Measurements from ENCODE around the gene PHACTR1.

The PHACTR1 gene

GRCh38 chr6:13305288-13305687, 588.7 kb downstream of the PHACTR1 start:
- no peak for TF ChIP-seq YY1 (IDR thresholded peaks at IDR 0.05; ENCODE audit: low read depth)
- TF ChIP-seq NFIC (IDR thresholded peaks at IDR 0.05): no peak
- TF ChIP-seq EP300 (IDR thresholded peaks at IDR 0.05; ENCODE audit: borderline replicate concordance): no peak
- no peak for TF ChIP-seq ZBTB7A (IDR thresholded peaks at IDR 0.05; ENCODE audit: low read depth)
- TF ChIP-seq TEAD4 (IDR thresholded peaks at IDR 0.05): no peak
- TF ChIP-seq MAX (IDR thresholded peaks at IDR 0.05): no peak
- no peak for TF ChIP-seq CEBPB (IDR thresholded peaks at IDR 0.05)

- TF ChIP-seq TCF12 (IDR thresholded peaks at IDR 0.05; ENCODE audit: low read depth): no peak
- no peak for TF ChIP-seq EGR1 (IDR thresholded peaks at IDR 0.05)
- TF ChIP-seq ZBTB7A (IDR thresholded peaks at IDR 0.05; ENCODE audit: low read depth): no peak
- TF ChIP-seq TAF1 (IDR thresholded peaks at IDR 0.05; ENCODE audit: low read depth): no peak
- no peak for TF ChIP-seq REST (IDR thresholded peaks at IDR 0.05; ENCODE audit: low read depth)
- TF ChIP-seq CREB1 (IDR thresholded peaks at IDR 0.05; ENCODE audit: low read depth): no peak
- TF ChIP-seq EP300 (IDR thresholded peaks at IDR 0.05; ENCODE audit: borderline replicate concordance): no peak
- TF ChIP-seq RAD21 (IDR thresholded peaks at IDR 0.05; ENCODE audit: low read depth): no peak
- no peak for TF ChIP-seq TEAD4 (IDR thresholded peaks at IDR 0.05)
- TF ChIP-seq YY1 (IDR thresholded peaks at IDR 0.05; ENCODE audit: low read depth): no peak
- TF ChIP-seq FOXM1 (IDR thresholded peaks at IDR 0.05; ENCODE audit: borderline replicate concordance, low read depth): no peak
- no peak for TF ChIP-seq NFIC (IDR thresholded peaks at IDR 0.05)
These were observed 589.2 kb downstream of the PHACTR1 start for GRCh38 chr6:13305791-13306190.

GRCh38 chr6:13307508-13307995, 591.0 kb downstream of the PHACTR1 start:
- TF ChIP-seq MAX (IDR thresholded peaks at IDR 0.05) (no peak), EGR1 (IDR thresholded peaks at IDR 0.05) (no peak), ZBTB7A (IDR thresholded peaks at IDR 0.05; ENCODE audit: low read depth) (no peak), NFIC (IDR thresholded peaks at IDR 0.05) (no peak), CREB1 (IDR thresholded peaks at IDR 0.05; ENCODE audit: low read depth) (no peak), REST (IDR thresholded peaks at IDR 0.05; ENCODE audit: low read depth) (no peak), CEBPB (IDR thresholded peaks at IDR 0.05) (no peak), FOXM1 (IDR thresholded peaks at IDR 0.05; ENCODE audit: borderline replicate concordance, low read depth) (no peak), EP300 (IDR thresholded peaks at IDR 0.05; ENCODE audit: borderline replicate concordance) (no peak), TAF1 (IDR thresholded peaks at IDR 0.05; ENCODE audit: low read depth) (no peak), RAD21 (IDR thresholded peaks at IDR 0.05; ENCODE audit: low read depth) (no peak), USF1 (IDR thresholded peaks at IDR 0.05) (no peak), YY1 (IDR thresholded peaks at IDR 0.05; ENCODE audit: low read depth) (no peak), TEAD4 (IDR thresholded peaks at IDR 0.05) (no peak), TCF12 (IDR thresholded peaks at IDR 0.05; ENCODE audit: low read depth) (no peak)

GRCh38 chr6:13308332-13308731, 591.8 kb downstream of the PHACTR1 start:
- TF ChIP-seq RAD21 (IDR thresholded peaks at IDR 0.05; ENCODE audit: low read depth) (no peak), CEBPB (IDR thresholded peaks at IDR 0.05) (no peak)

- TF ChIP-seq TEAD4 (IDR thresholded peaks at IDR 0.05) (no peak), EP300 (IDR thresholded peaks at IDR 0.05; ENCODE audit: borderline replicate concordance) (no peak), CEBPB (IDR thresholded peaks at IDR 0.05) (no peak), YY1 (IDR thresholded peaks at IDR 0.05; ENCODE audit: low read depth) (no peak), TCF12 (IDR thresholded peaks at IDR 0.05; ENCODE audit: low read depth) (no peak), CREB1 (IDR thresholded peaks at IDR 0.05; ENCODE audit: low read depth) (no peak), FOXM1 (IDR thresholded peaks at IDR 0.05; ENCODE audit: borderline replicate concordance, low read depth) (no peak), NFIC (IDR thresholded peaks at IDR 0.05) (no peak), RAD21 (IDR thresholded peaks at IDR 0.05; ENCODE audit: low read depth) (no peak), EGR1 (IDR thresholded peaks at IDR 0.05) (no peak), ZBTB7A (IDR thresholded peaks at IDR 0.05; ENCODE audit: low read depth) (no peak), MAX (IDR thresholded peaks at IDR 0.05) (no peak), TAF1 (IDR thresholded peaks at IDR 0.05; ENCODE audit: low read depth) (no peak), REST (IDR thresholded peaks at IDR 0.05; ENCODE audit: low read depth) (no peak), USF1 (IDR thresholded peaks at IDR 0.05) (no peak)
These were observed 594.6 kb downstream of the PHACTR1 start for GRCh38 chr6:13311155-13311554.

Data from Ishikawa (cell line).